Karpas-422 (cell line): ENCODE data around the gene SRSF7. TPM values are rescaled to one million over a fixed set of nuclear protein-coding genes. Genes with fewer than 3 reads are reported as not detected.
A peak's percentile ranks its signal among the peaks of the same experiment; 100 is the strongest.

Source experiments
- DNase-seq: peaks from one replicate; pipeline ENCODE4 v3.0.0-alpha.2; 2015
- H2AFZ ChIP-seq: fragments of 200-600 bp; sonication (generic); 2 replicates; pipeline ENCODE4 v1.6.1; 2014; ENCODE audit warnings: antibody characterized with exemption, low read length, mixed read lengths
- H3K27ac ChIP-seq: fragments of 200-600 bp; sonication (generic); 2 replicates; pipeline ENCODE4 v1.5.1; 2014; ENCODE audit warnings: mild to moderate bottlenecking, low read length, moderate library complexity
- H3K27me3 ChIP-seq: fragments of 200-600 bp; sonication (generic); 2 replicates; pipeline ENCODE4 v1.6.1; 2014; ENCODE audit warnings: low read length, mixed read lengths
- H3K36me3 ChIP-seq: fragments of 200-600 bp; sonication (generic); 2 replicates; pipeline ENCODE4 v1.6.1; 2014; ENCODE audit warnings: low read length, mixed read lengths; ENCODE audit not compliant: insufficient read depth
- H3K4me1 ChIP-seq: fragments of 200-600 bp; sonication (generic); 2 replicates; pipeline ENCODE4 v1.6.1; 2014; ENCODE audit warnings: mild to moderate bottlenecking, low read length, mixed read lengths
- H3K4me2 ChIP-seq: fragments of 200-600 bp; sonication (generic); 2 replicates; pipeline ENCODE4 v1.6.1; 2014; ENCODE audit warnings: low read length, low read depth, mild to moderate bottlenecking; ENCODE audit not compliant: poor library complexity, severe bottlenecking
- H3K4me3 ChIP-seq: fragments of 200-600 bp; sonication (generic); 2 replicates; pipeline ENCODE4 v1.5.1; 2014; ENCODE audit warnings: mild to moderate bottlenecking, antibody characterized with exemption, low read length, mixed read lengths
- H3K79me2 ChIP-seq: fragments of 200-600 bp; sonication (generic); 2 replicates; pipeline ENCODE4 v1.6.1; 2014; ENCODE audit warnings: mild to moderate bottlenecking, low read length, mixed read lengths
- H3K9ac ChIP-seq: fragments of 200-600 bp; sonication (generic); 2 replicates; pipeline ENCODE4 v1.6.0; 2014; ENCODE audit warnings: low read length
- H3K9me2 ChIP-seq: fragments of 200-600 bp; sonication (generic), shearing (Covaris generic); replicated peaks from 2 replicates; pipeline ENCODE4 v1.6.0; 2014; ENCODE audit warnings: mild to moderate bottlenecking, low read length, moderate library complexity; ENCODE audit not compliant: insufficient read depth
- H3K9me3 ChIP-seq: fragments of 300-700, 200-600 bp; sonication (generic); 2 replicates; pipeline ENCODE4 v1.6.1; 2014; ENCODE audit warnings: low read length, mixed read lengths
- H4K20me1 ChIP-seq: fragments of 200-600 bp; sonication (generic); 2 replicates; pipeline ENCODE4 v1.6.1; 2014; ENCODE audit warnings: mild to moderate bottlenecking, antibody characterized with exemption, low read length, low read depth; ENCODE audit not compliant: insufficient read depth
- total RNA-seq: library from RNA; depleted of rRNA; stranded (reverse); fragments of >200 nt; shearing (Covaris generic); gene quantifications from 2 replicates; pipeline ENCODE4 v1.2.3, GENCODE V29; 2014; ENCODE audit warnings: low replicate concordance

The SRSF7 gene
- total RNA-seq, 1 experiment from 2014 or later, result 176 TPM

DNA sequence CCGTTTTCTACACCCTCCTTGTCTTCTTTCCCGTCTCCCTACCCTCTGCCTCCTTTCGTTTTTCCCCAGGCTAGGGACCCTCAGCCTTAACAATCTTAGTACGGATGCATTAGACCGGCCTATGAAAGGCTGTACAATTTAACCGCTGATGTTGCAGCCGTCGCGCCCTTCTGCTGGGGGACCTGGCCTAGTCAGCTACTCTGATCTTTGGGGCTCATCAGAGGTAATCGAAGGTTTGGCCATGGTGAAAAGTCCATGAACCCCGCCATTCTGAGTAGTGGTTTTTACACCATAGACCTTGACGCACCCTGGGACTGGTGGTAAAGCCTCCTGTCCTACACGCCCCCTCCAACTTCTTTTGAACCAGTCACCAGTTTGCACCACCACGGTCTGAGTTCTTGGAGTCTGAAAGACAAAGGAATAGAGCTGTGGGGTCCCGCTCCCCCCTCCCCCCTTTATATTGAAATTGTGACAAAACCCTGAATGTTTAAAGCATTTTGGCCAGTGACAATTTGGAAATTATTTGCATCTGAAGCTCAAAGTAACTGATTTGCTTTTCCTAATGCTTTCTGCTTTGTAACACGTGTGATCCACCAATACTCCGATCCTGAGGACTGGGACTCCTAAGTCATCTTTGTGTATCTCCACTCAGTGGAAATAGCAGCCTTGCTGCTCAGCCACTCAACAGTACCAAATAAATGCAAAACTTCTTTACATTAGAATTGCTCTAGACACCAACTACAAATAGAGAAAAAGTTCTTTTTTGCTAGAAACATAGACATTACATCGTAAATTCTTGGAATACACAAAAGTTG lies 642 bp upstream of the SRSF7 start:
- H3K36me3 ChIP-seq, result peaks cover 37% of the 10 kb centered on the region
- peak overlapping the region; percentile 86 for H3K4me2 ChIP-seq
- H3K27me3 ChIP-seq, result no peaks in the 10 kb centered on the region
- H3K9ac ChIP-seq, result peak overlapping the region; percentile 100
- H3K9me3 ChIP-seq, result no peaks in the 10 kb centered on the region
- peak; percentile 62 for DNase-seq
- H3K27ac ChIP-seq, result peak overlapping the region; percentile 94
- peak overlapping the region; percentile 69; the same call in 1 of the 2 replicates for H2AFZ ChIP-seq
- peaks cover 56% of the 10 kb centered on the region for H3K4me1 ChIP-seq
- H3K4me3 ChIP-seq, result peak overlapping the region; percentile 100
- peaks cover 40% of the 10 kb centered on the region for H4K20me1 ChIP-seq
- peaks cover 42% of the 10 kb centered on the region for H3K79me2 ChIP-seq
- H3K9me2 ChIP-seq, result no peaks in the 10 kb centered on the region

DNA sequence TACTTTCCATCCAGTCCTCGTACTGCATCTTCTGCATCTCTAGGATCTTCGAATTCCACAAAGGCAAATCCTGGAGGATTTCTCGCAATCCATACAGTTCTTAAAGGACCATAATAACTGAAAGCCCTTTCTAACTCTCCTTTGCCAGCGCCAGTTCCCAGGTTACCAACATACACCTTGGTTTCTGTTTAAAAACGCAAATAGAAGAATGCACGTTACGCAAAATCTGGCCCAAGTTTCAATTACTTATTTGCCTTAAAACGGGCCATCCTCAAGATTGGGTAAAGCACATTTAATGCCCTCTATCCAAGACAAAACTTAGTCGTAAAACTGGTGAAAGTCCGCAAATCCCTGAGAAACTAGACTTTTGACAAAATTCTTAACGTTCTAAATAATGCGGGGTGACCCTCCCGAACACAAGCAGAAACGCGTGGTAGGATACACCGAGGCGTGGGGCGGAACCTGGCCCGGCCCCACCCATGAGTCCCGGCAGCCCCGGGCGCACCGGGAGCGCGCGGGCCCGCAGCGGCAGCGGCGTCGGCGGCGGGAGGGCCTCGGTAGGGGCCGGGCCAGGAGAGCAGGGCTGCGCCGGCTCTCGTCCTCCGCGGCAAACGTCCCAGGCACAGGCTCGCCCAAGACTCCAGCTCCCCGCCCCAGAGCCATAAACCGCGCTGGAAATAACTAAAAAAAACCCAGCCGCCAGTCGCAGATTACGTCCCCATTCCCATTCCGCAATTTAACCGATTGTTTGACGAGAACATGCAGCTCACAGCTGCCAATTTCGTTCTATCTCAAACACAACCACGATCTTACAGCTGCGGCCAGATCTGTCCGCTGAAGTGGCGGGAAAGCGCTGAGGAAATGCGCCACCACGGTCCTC lies 910 bp downstream of the SRSF7 start:
- no peak for DNase-seq
- peak overlapping the region; percentile 94 for H3K27ac ChIP-seq
- peaks cover 56% of the 10 kb centered on the region for H3K79me2 ChIP-seq
- peak overlapping the region; percentile 86 for H3K4me2 ChIP-seq
- peak overlapping the region; percentile 100 for H3K4me3 ChIP-seq
- H3K36me3 ChIP-seq, result peaks cover 52% of the 10 kb centered on the region
- H3K9me3 ChIP-seq, result no peaks in the 10 kb centered on the region
- H4K20me1 ChIP-seq, result peaks cover 56% of the 10 kb centered on the region
- peak overlapping the region; percentile 100 for H3K9ac ChIP-seq
- H2AFZ ChIP-seq, result no peak overlapping the region
- H3K27me3 ChIP-seq, result no peaks in the 10 kb centered on the region
- peaks cover 68% of the 10 kb centered on the region for H3K4me1 ChIP-seq
- no peaks in the 10 kb centered on the region for H3K9me2 ChIP-seq

DNA sequence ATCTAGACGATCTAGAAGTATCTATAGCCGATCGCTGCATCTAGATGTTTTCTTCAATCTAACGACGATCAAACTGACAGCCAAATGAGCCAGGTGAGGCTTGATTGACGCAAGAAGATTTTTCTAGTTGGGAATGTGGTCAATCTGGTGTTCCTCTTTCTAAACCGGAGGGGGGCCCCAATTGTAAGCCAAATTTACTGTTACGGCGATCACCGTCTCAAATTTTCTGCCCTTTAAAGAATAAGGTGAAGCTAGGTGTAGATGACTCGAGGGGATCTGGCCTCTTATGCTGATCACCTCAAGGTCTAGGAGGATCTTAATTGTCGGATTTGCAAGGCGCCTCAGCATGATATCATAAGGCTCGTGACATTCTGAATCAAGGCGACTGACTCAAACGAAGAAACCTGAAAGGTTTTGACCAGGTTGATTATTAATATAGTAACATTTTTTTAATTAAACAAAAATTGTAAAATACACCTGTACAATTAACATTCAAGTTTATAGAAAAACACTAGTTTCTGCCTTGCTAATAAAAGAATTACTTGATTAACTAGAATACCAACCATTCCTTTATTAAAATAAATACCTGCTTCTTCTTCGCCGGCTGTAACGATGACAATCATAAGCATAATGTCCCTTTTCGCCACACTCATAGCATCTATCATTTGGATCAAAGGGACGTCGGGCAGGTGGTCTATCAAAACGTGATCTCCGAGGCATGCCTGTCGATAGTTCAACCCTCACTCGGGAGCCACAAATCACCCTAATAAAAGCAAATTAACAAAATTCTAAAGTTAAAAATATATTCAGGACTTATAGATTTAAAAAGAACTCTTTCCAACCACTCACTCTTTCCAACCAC lies 2.0 kb downstream of the SRSF7 start:
- peaks cover 63% of the 10 kb centered on the region for H3K36me3 ChIP-seq

GRCh38 chr2:38748391-38748790 lies 2.8 kb downstream of the SRSF7 start:
- H4K20me1 ChIP-seq, result peaks cover 60% of the 10 kb centered on the region
- H3K9ac ChIP-seq, result no peak overlapping the region
- H2AFZ ChIP-seq, result no peak overlapping the region
- DNase-seq, result no peak
- H3K4me3 ChIP-seq, result no peak overlapping the region
- H3K27me3 ChIP-seq, result no peaks in the 10 kb centered on the region
- H3K79me2 ChIP-seq, result peaks cover 56% of the 10 kb centered on the region
- no peak overlapping the region for H3K27ac ChIP-seq
- H3K9me3 ChIP-seq, result no peaks in the 10 kb centered on the region
- H3K4me2 ChIP-seq, result peak overlapping the region; percentile 86
- no peaks in the 10 kb centered on the region for H3K9me2 ChIP-seq
- peaks cover 71% of the 10 kb centered on the region for H3K36me3 ChIP-seq
- H3K4me1 ChIP-seq, result peaks cover 74% of the 10 kb centered on the region

More for the DNA sequence above, 2.0 kb downstream of the SRSF7 start:
- H3K4me1 ChIP-seq, result peaks cover 72% of the 10 kb centered on the region
- no peak overlapping the region for H2AFZ ChIP-seq
- H3K4me2 ChIP-seq, result peak overlapping the region; percentile 86
- H3K9me2 ChIP-seq, result no peaks in the 10 kb centered on the region
- H3K9ac ChIP-seq, result peak overlapping the region; percentile 100
- peak overlapping the region; percentile 94 for H3K27ac ChIP-seq
- H3K27me3 ChIP-seq, result no peaks in the 10 kb centered on the region
- H3K9me3 ChIP-seq, result no peaks in the 10 kb centered on the region
- peaks cover 60% of the 10 kb centered on the region for H4K20me1 ChIP-seq
- DNase-seq, result no peak
- peaks cover 56% of the 10 kb centered on the region for H3K79me2 ChIP-seq
- H3K4me3 ChIP-seq, result peak overlapping the region; percentile 100

GRCh38 chr2:38747819-38748218 lies 3.3 kb downstream of the SRSF7 start:
- Histone ChIP-seq H3K4me3 (no peak overlapping the region), H2AFZ (no peak overlapping the region), H3K79me2 (peaks cover 56% of the 10 kb centered on the region), H3K9me2 (no peaks in the 10 kb centered on the region), H3K36me3 (peaks cover 72% of the 10 kb centered on the region), H3K4me2 (peak overlapping the region; percentile 86), H3K4me1 (peaks cover 76% of the 10 kb centered on the region), H3K27me3 (no peaks in the 10 kb centered on the region), H3K9me3 (no peaks in the 10 kb centered on the region), H4K20me1 (peaks cover 60% of the 10 kb centered on the region), H3K9ac (no peak overlapping the region), H3K27ac (no peak overlapping the region)
- DNase-seq, result no peak

GRCh38 chr2:38747007-38747424 lies 4.1 kb downstream of the SRSF7 start:
- peaks cover 70% of the 10 kb centered on the region for H3K4me1 ChIP-seq
- no peaks in the 10 kb centered on the region for H3K9me2 ChIP-seq
- no peak for DNase-seq
- no peaks in the 10 kb centered on the region for H3K27me3 ChIP-seq
- no peak overlapping the region for H3K9ac ChIP-seq
- H2AFZ ChIP-seq, result no peak overlapping the region
- H3K27ac ChIP-seq, result no peak overlapping the region
- H3K4me2 ChIP-seq, result peak overlapping the region; percentile 86
- no peaks in the 10 kb centered on the region for H3K9me3 ChIP-seq
- peaks cover 60% of the 10 kb centered on the region for H4K20me1 ChIP-seq
- no peak overlapping the region for H3K4me3 ChIP-seq
- peaks cover 72% of the 10 kb centered on the region for H3K36me3 ChIP-seq
- peaks cover 56% of the 10 kb centered on the region for H3K79me2 ChIP-seq

- Histone ChIP-seq H4K20me1 (peaks cover 53% of the 10 kb centered on the region), H3K36me3 (peaks cover 70% of the 10 kb centered on the region), H3K4me1 (peaks cover 63% of the 10 kb centered on the region), H2AFZ (no peak overlapping the region), H3K4me2 (no peak overlapping the region), H3K9me2 (no peaks in the 10 kb centered on the region), H3K9ac (no peak overlapping the region), H3K79me2 (peaks cover 46% of the 10 kb centered on the region), H3K27me3 (no peaks in the 10 kb centered on the region), H3K4me3 (no peak overlapping the region), H3K27ac (no peak overlapping the region), H3K9me3 (no peaks in the 10 kb centered on the region)
- no peak for DNase-seq
These were observed 5.9 kb downstream of the SRSF7 start for GRCh38 chr2:38745267-38745666.
